DND-41 (cell line): ENCODE data around the gene LUZP2.

Source experiments
- ATAC-seq: fragments of 200-7000 bp; cut with Tn5 transposase; 3 replicates; pipeline ENCODE4 v1.9.1; 2021; ENCODE audit warnings: low read depth; ENCODE audit not compliant: insufficient read depth
- DNase-seq: peaks from one replicate; pipeline ENCODE4 v3.0.0-alpha.2; 2020
- H2AFZ ChIP-seq: 2 replicates; pipeline ENCODE4 v1.6.0; 2012; ENCODE audit warnings: low read depth, low read length
- H3K27ac ChIP-seq: 2 replicates; pipeline ENCODE4 v1.5.1; 2012; ENCODE audit warnings: low read length, inconsistent platforms
- H3K27me3 ChIP-seq: fragments of 200-600 bp; sonication (generic); 2 replicates; pipeline ENCODE4 v1.6.0; 2012; ENCODE audit warnings: low read length, mild to moderate bottlenecking, inconsistent platforms; ENCODE audit not compliant: insufficient read depth, poor library complexity
- H3K36me3 ChIP-seq: 2 replicates; pipeline ENCODE4 v1.5.1; 2012; ENCODE audit warnings: low read length, inconsistent platforms; ENCODE audit not compliant: insufficient read depth
- H3K4me1 ChIP-seq: 2 replicates; pipeline ENCODE4 v1.5.1; 2012; ENCODE audit warnings: mild to moderate bottlenecking, low read length; ENCODE audit not compliant: insufficient read depth
- H3K4me2 ChIP-seq: 2 replicates; pipeline ENCODE4 v1.6.0; 2012; ENCODE audit warnings: mild to moderate bottlenecking, moderate library complexity, low read length, inconsistent platforms; ENCODE audit not compliant: insufficient read depth
- H3K4me3 ChIP-seq, 2 experiments: fragments of 200-600 bp in 1 of 2; shearing (Covaris generic) in 1 of 2; 2 replicates each; pipeline ENCODE4 v1.5.1; 2012 to 2016; ENCODE audit warnings: inconsistent platforms in 2 of 2, low read length in 2 of 2, mild to moderate bottlenecking in 2 of 2, low read depth in 1 of 2, moderate library complexity in 1 of 2
- H3K79me2 ChIP-seq: 2 replicates; pipeline ENCODE4 v1.6.0; 2012; ENCODE audit warnings: low read length, inconsistent platforms; ENCODE audit not compliant: insufficient read depth
- H3K9ac ChIP-seq: 2 replicates; pipeline ENCODE4 v1.6.0; 2012; ENCODE audit warnings: low read depth, mild to moderate bottlenecking, inconsistent platforms, low read length, moderate library complexity
- H3K9me3 ChIP-seq: 2 replicates; pipeline ENCODE4 v1.5.1; 2012; ENCODE audit warnings: low read length, moderate library complexity, mild to moderate bottlenecking, inconsistent platforms; ENCODE audit not compliant: insufficient read depth, severe bottlenecking
- H4K20me1 ChIP-seq: 2 replicates; pipeline ENCODE4 v1.6.0; 2012; ENCODE audit warnings: low read length; ENCODE audit not compliant: insufficient read depth
- EZH2 ChIP-seq: IDR thresholded peaks from 3 replicates; pipeline ENCODE4 v1.6.1; 2012; ENCODE audit warnings: borderline replicate concordance, low read depth, mild to moderate bottlenecking, moderate library complexity, low read length, inconsistent platforms; ENCODE audit not compliant: severe bottlenecking
- TF ChIP-seq, protein P1 (sequence below): IDR thresholded peaks from 2 replicates; pipeline ENCODE4 v1.5.1; 2012; ENCODE audit warnings: borderline replicate concordance, low read length, moderate library complexity, mild to moderate bottlenecking; ENCODE audit not compliant: poor library complexity, severe bottlenecking; ENCODE audit errors: extremely low read depth

The LUZP2 gene

DNA sequence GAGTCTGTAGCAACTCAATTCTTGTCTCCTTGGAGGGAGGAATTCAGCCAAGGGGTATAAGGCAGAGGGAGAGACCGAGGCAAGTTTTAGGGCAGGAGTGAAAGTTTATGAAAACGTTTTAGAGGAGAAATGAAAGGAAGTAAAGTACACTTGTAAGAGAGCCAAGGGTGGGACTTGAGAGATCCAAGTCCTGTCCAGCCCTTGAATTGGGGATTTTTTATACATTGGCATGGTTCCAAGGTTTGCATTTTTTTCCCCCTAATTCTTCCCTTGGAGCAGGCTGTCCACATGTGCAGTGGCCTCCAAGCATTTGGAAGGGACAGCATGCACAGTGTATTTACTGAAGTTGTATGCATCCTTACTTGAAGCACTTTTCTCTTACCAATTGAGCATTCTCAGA lies 192.1 kb downstream of the LUZP2 start:
- H3K4me3 ChIP-seq, result no peak overlapping the region

DNA sequence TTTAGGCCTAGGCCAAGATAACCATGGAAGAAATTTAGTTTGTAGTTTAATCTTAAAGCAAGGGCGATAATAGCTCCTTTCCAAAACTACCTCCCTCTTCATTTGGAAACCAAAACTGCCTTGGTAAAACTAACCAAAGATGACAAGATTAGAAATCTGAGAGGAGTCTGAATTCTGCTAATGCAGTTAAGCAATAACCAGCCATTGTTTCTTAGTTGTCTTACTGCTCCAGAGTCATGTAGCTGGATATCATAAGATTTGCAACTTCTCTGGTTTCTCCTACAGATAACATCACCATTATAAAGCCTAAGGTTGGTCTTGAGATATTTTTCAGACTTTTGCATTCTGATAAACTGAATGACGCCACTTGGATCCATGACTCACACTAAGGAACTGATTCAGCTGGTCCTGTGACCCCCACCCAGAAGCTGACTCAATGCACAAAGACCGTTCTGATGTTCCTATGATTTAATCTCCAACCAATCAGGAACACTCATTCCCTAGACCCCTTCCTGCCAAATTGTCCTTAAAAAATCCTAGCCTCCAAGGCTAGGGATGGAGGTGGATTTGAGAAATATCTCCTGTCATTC lies 200.8 kb downstream of the LUZP2 start:
- DNase-seq (no peak), ATAC-seq (no peak)
- Histone ChIP-seq H4K20me1 (no peaks in the 10 kb centered on the region), H2AFZ (no peak overlapping the region), H3K4me2 (no peak overlapping the region), H3K27me3 (no peaks in the 10 kb centered on the region), H3K79me2 (no peaks in the 10 kb centered on the region), H3K4me3 (no peak overlapping the region), H3K27ac (no peak overlapping the region), H3K4me1 (no peaks in the 10 kb centered on the region), H3K9me3 (peaks cover 4% of the 10 kb centered on the region), H3K36me3 (no peaks in the 10 kb centered on the region), H3K9ac (no peak overlapping the region)
- no peak for TF ChIP-seq EZH2
- TF ChIP-seq, protein P1, sequence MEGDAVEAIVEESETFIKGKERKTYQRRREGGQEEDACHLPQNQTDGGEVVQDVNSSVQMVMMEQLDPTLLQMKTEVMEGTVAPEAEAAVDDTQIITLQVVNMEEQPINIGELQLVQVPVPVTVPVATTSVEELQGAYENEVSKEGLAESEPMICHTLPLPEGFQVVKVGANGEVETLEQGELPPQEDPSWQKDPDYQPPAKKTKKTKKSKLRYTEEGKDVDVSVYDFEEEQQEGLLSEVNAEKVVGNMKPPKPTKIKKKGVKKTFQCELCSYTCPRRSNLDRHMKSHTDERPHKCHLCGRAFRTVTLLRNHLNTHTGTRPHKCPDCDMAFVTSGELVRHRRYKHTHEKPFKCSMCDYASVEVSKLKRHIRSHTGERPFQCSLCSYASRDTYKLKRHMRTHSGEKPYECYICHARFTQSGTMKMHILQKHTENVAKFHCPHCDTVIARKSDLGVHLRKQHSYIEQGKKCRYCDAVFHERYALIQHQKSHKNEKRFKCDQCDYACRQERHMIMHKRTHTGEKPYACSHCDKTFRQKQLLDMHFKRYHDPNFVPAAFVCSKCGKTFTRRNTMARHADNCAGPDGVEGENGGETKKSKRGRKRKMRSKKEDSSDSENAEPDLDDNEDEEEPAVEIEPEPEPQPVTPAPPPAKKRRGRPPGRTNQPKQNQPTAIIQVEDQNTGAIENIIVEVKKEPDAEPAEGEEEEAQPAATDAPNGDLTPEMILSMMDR, result no peak

More for the DNA sequence above, 192.1 kb downstream of the LUZP2 start:
- no peak overlapping the region for H3K27ac ChIP-seq
- no peak overlapping the region for H3K9ac ChIP-seq
- DNase-seq, result no peak
- no peak overlapping the region for H3K4me2 ChIP-seq
- H3K36me3 ChIP-seq, result no peaks in the 10 kb centered on the region
- no peaks in the 10 kb centered on the region for H4K20me1 ChIP-seq
- peaks cover 4% of the 10 kb centered on the region; the same call in 1 of the 2 replicates for H3K4me1 ChIP-seq
- no peaks in the 10 kb centered on the region for H3K9me3 ChIP-seq
- no peak overlapping the region for H2AFZ ChIP-seq
- ATAC-seq, result no peak
- no peaks in the 10 kb centered on the region for H3K79me2 ChIP-seq
- no peaks in the 10 kb centered on the region for H3K27me3 ChIP-seq
- no peak for TF ChIP-seq EZH2
- TF ChIP-seq, protein P1, result no peak

- TF ChIP-seq EZH2, result no peak
- TF ChIP-seq, protein P1, result no peak
- Histone ChIP-seq H3K4me1 (peaks cover 4% of the 10 kb centered on the region; the same call in 1 of the 2 replicates), H3K27ac (no peak overlapping the region), H3K9me3 (no peaks in the 10 kb centered on the region), H3K36me3 (no peaks in the 10 kb centered on the region), H3K79me2 (no peaks in the 10 kb centered on the region), H2AFZ (no peak overlapping the region), H4K20me1 (no peaks in the 10 kb centered on the region), H3K4me3 (no peak overlapping the region), H3K27me3 (no peaks in the 10 kb centered on the region), H3K9ac (no peak overlapping the region), H3K4me2 (no peak overlapping the region)
- DNase-seq (no peak), ATAC-seq (no peak)
Observed at GRCh38 chr11:24704716-24705115, 207.9 kb downstream of the LUZP2 start.
